ENCODE data around the gene SMYD5.

- no peak for TF ChIP-seq CTCF (IDR thresholded peaks at IDR 0.05)
- TF ChIP-seq POLR2A (IDR thresholded peaks at IDR 0.05): no peak
These were observed 24.1 kb downstream of the SMYD5 start for GRCh38 chr2:73238149-73238548.
